Endothelial cell of umbilical vein (primary cell): ENCODE data around the gene HSPB8. TPM values are rescaled to one million over a fixed set of nuclear protein-coding genes. Genes with fewer than 3 reads are reported as not detected.

ENCODE experiments used
- BruUV-seq: library from RNA; stranded (reverse); fragments of 400-500 nt; replicated peaks from 2 replicates; lab custom pipeline; 2021; lab: Mats Ljungman, UMichigan
- CTCF ChIA-PET: fragments of 300-600, 350-600 bp; sonication (Branson Sonifier 250); formaldehyde crosslinking; loops from one replicate; lab custom pipeline; 2021; ENCODE audit warnings: antibody characterized with exemption, inconsistent platforms; lab: Charles Lee
- POLR2A ChIA-PET: fragments of 300-600, 350-600 bp; sonication (Branson Sonifier 250); formaldehyde crosslinking; loops from one replicate; lab custom pipeline; 2021; ENCODE audit warnings: antibody characterized with exemption, inconsistent platforms; lab: Charles Lee
- DNase-seq: peaks from one replicate; pipeline ENCODE4 v3.0.0-alpha.2; 2011; ENCODE audit warnings: low read depth, low spot score
- FAIRE-seq: peaks from 2 replicates; lab custom pipeline; 2011; peaks lifted over from hg19 to GRCh38; lab: Jason Lieb, UNC
- H2AFZ ChIP-seq: 2 replicates; pipeline ENCODE4 v1.6.0; 2012; ENCODE audit warnings: low read depth, low read length, control low read depth, inconsistent platforms
- H3K27ac ChIP-seq: 2 replicates; pipeline ENCODE4 v1.5.1; 2011; ENCODE audit warnings: low read depth, mild to moderate bottlenecking, control low read depth, low read length, moderate library complexity; ENCODE audit not compliant: insufficient read depth
- H3K27me3 ChIP-seq, 2 experiments: 2 replicates each; pipeline versions ENCODE4 v1.6.0 to v1.6.1; 2011; ENCODE audit warnings: low read length in 2 of 2, mixed read lengths in 1 of 2; ENCODE audit not compliant: control insufficient read depth in 2 of 2, insufficient read depth in 2 of 2
- H3K36me3 ChIP-seq, 2 experiments: 2 replicates in 1 of 2; 3 replicates in 1 of 2; pipeline ENCODE4 v1.5.1; 2011; ENCODE audit warnings: low read length in 2 of 2, mild to moderate bottlenecking in 1 of 2, moderate library complexity in 1 of 2; ENCODE audit not compliant: control insufficient read depth in 2 of 2, insufficient read depth in 2 of 2; ENCODE audit errors: extremely low read depth in 1 of 2
- H3K4me1 ChIP-seq: 3 replicates; pipeline ENCODE4 v1.5.1; 2011; ENCODE audit warnings: mild to moderate bottlenecking, low read length; ENCODE audit not compliant: control insufficient read depth, insufficient read depth; ENCODE audit errors: extremely low read depth
- H3K4me2 ChIP-seq: 2 replicates; pipeline ENCODE4 v1.6.1; 2011; ENCODE audit warnings: low read length, control low read depth, mixed read lengths; ENCODE audit not compliant: insufficient read depth
- H3K4me3 ChIP-seq, 3 experiments: fragments of 200-600 bp in 1 of 3; sonication (generic), shearing (Covaris generic) in 1 of 3; replicated peaks in 1 of 3; 2 replicates each; pipeline ENCODE4 v1.5.1; 2011 to 2016; ENCODE audit warnings: control low read depth in 3 of 3, low read length in 3 of 3, mild to moderate bottlenecking in 2 of 3, inconsistent platforms in 1 of 3, low read depth in 1 of 3, moderate library complexity in 1 of 3; ENCODE audit not compliant: insufficient read depth in 1 of 3
- H3K79me2 ChIP-seq: 2 replicates; pipeline ENCODE4 v1.6.0; 2012; ENCODE audit warnings: low read length, inconsistent platforms; ENCODE audit not compliant: control insufficient read depth, insufficient read depth
- H3K9ac ChIP-seq: replicated peaks from 2 replicates; pipeline ENCODE3; 2011; ENCODE audit warnings: low read length, control low read depth; ENCODE audit not compliant: insufficient read depth; ENCODE audit errors: extremely low read depth
- H3K9me1 ChIP-seq: replicated peaks from 3 replicates; pipeline ENCODE4 v1.6.0; 2011; ENCODE audit warnings: mild to moderate bottlenecking, low read length; ENCODE audit not compliant: control insufficient read depth, insufficient read depth; ENCODE audit errors: extremely low read depth
- H3K9me3 ChIP-seq: replicated peaks from 2 replicates; pipeline ENCODE4 v1.5.1; 2012; ENCODE audit warnings: low read length, inconsistent platforms; ENCODE audit not compliant: control insufficient read depth, insufficient read depth
- H4K20me1 ChIP-seq: replicated peaks from 2 replicates; pipeline ENCODE3; 2011; ENCODE audit warnings: mild to moderate bottlenecking, low read length; ENCODE audit not compliant: control insufficient read depth, insufficient read depth; ENCODE audit errors: extremely low read depth
- CTCF ChIP-seq, 2 donors: IDR thresholded peaks; 1 replicate in 1 of 2; 2 replicates in 1 of 2; pipeline ENCODE4 v1.5.1; 2011; ENCODE audit warnings: low read length in 2 of 2, mild to moderate bottlenecking in 2 of 2, moderate library complexity in 2 of 2, control low read depth in 1 of 2, inconsistent platforms in 1 of 2, low read depth in 1 of 2; ENCODE audit not compliant: insufficient read depth in 1 of 2; ENCODE audit errors: extremely low read depth in 1 of 2
- EZH2 ChIP-seq: IDR thresholded peaks from 2 replicates; pipeline ENCODE4 v1.6.1; 2012; ENCODE audit warnings: borderline replicate concordance, low read depth, mild to moderate bottlenecking, moderate library complexity, low read length, inconsistent platforms; ENCODE audit not compliant: severe bottlenecking
- FOS ChIP-seq: IDR thresholded peaks from 2 replicates; pipeline ENCODE4 v1.6.1; 2011; ENCODE audit warnings: mild to moderate bottlenecking, low read length, moderate library complexity, borderline replicate concordance; ENCODE audit not compliant: insufficient read depth
- GATA2 ChIP-seq: IDR thresholded peaks from 2 replicates; pipeline ENCODE4 v1.7.0; 2011; ENCODE audit warnings: low read depth, mild to moderate bottlenecking, moderate library complexity, mixed read lengths, low read length; ENCODE audit not compliant: insufficient read length, insufficient read depth
- JUN ChIP-seq: IDR thresholded peaks from 2 replicates; pipeline ENCODE4 v1.6.1; 2011; ENCODE audit warnings: borderline replicate concordance, low read depth; ENCODE audit not compliant: insufficient read length, insufficient read depth
- MAX ChIP-seq: IDR thresholded peaks from 2 replicates; pipeline ENCODE4 v1.6.1; 2011; ENCODE audit not compliant: insufficient read depth, insufficient read length
- MYC ChIP-seq: IDR thresholded peaks from one replicate; pipeline ENCODE4 v1.6.1; 2011; ENCODE audit warnings: mild to moderate bottlenecking, low read depth, low read length
- POLR2A ChIP-seq: IDR thresholded peaks from 2 replicates; pipeline ENCODE4 v1.6.1; 2012; ENCODE audit warnings: low read depth, mild to moderate bottlenecking, control low read depth, low read length
- POLR2AphosphoS5 ChIP-seq: IDR thresholded peaks from 2 replicates; pipeline ENCODE4 v1.6.1; 2012; ENCODE audit warnings: low read depth, mild to moderate bottlenecking, control low read depth, low read length, moderate library complexity; ENCODE audit not compliant: insufficient read depth
- dilution Hi-C: fragments of 300-500 bp; cut with MboI; formaldehyde crosslinking; loops from one replicate; pipeline ENCODE4 v1.15.0; 2019; ENCODE audit warnings: low sequenced_read_pairs; ENCODE audit not compliant: extremely low pct_ligation_motif_present
- intact Hi-C: fragments of 100-400 bp; cut with micrococcal nuclease; formaldehyde crosslinking; loops from one replicate; pipeline ENCODE4 v1.10.0; 2022
- polyA plus RNA-seq, 4 experiments: library from polyadenylated mRNA; depleted of rRNA in 3 of 4; stranded (reverse) in 3 of 4; unstranded in 1 of 4; fragments of >200 nt; gene quantifications; 2 replicates each; pipeline versions ENCODE4 v1.2.1 to v1.2.3, GENCODE V29; 2011 to 2012; ENCODE audit warnings: missing spikeins in 1 of 4
- total RNA-seq: library from RNA; stranded (reverse); gene quantifications from 2 replicates; pipeline ENCODE4 v1.2.3, GENCODE V29; 2021

Gene HSPB8
- total and polyA plus RNA-seq, 2 donors (not counting 3 experiments of a cell fraction or from before 2014, with no cell fraction given): 10.8 to 14.7 TPM

- Histone ChIP-seq H3K4me1 (no peaks in the 10 kb centered on the region), H3K9me3 (no peaks in the 10 kb centered on the region), H3K36me3 (no peaks in the 10 kb centered on the region), H3K79me2 (no peaks in the 10 kb centered on the region), H3K9me1 (no peaks in the 10 kb centered on the region), H3K4me2 (peak overlapping the region; percentile 37), H3K27ac (no peak overlapping the region), H3K27me3 (no peaks in the 10 kb centered on the region), H4K20me1 (no peaks in the 10 kb centered on the region), H3K9ac (no peak overlapping the region), H3K4me3 (peak overlapping the region in 2 of 3 experiments; percentile 19 to 38), H2AFZ (peak overlapping the region; percentile 49)
- CTCF ChIA-PET: interaction anchor here (0.6 kb wide), 1 partner anchor 214 kb away, joined by 4 read pairs; no protein-coding TSS in a partner anchor
- no TSS peak for BruUV-seq
- DNase-seq (peak; percentile 73), FAIRE-seq (peak; percentile 15)
- POLR2A ChIA-PET: no interaction called here
- intact Hi-C loops: no loop called here
- TF ChIP-seq MAX (no peak), POLR2AphosphoS5 (no peak), FOS (no peak)
- dilution Hi-C loops: no loop called here
Measured at GRCh38 chr12:119229837-119230236, 51.1 kb downstream of the HSPB8 start.

GRCh38 chr12:119230807-119231206 lies 52.1 kb downstream of the HSPB8 start:
- BruUV-seq: no TSS peak
- no peaks in the 10 kb centered on the region for H3K79me2 ChIP-seq
- H3K9ac ChIP-seq: no peak overlapping the region
- H3K27ac ChIP-seq: no peak overlapping the region
- H4K20me1 ChIP-seq: no peaks in the 10 kb centered on the region
- no peak overlapping the region for H2AFZ ChIP-seq
- H3K4me2 ChIP-seq: no peak overlapping the region
- no peaks in the 10 kb centered on the region for H3K27me3 ChIP-seq
- TF ChIP-seq MYC: no peak
- no peak for TF ChIP-seq FOS
- no peak for TF ChIP-seq CTCF (IDR thresholded peaks at IDR 0.05; ENCODE audit: extremely low read depth in 1 of 2, insufficient read depth in 1 of 2, low read depth in 1 of 2, low read length in 2 of 2)
- no peak for TF ChIP-seq JUN
- TF ChIP-seq POLR2A: no peak
- TF ChIP-seq MAX: no peak
- TF ChIP-seq EZH2: no peak
- no peak for TF ChIP-seq POLR2AphosphoS5
- no peak for TF ChIP-seq GATA2
- no peaks in the 10 kb centered on the region for H3K36me3 ChIP-seq
- no peaks in the 10 kb centered on the region for H3K9me3 ChIP-seq
- CTCF ChIA-PET: no interaction called here
- H3K9me1 ChIP-seq: no peaks in the 10 kb centered on the region
- no peak overlapping the region for H3K4me3 ChIP-seq
- DNase-seq: no peak
- POLR2A ChIA-PET: no interaction called here
- FAIRE-seq: no peak
- intact Hi-C loops: no loop called here
- dilution Hi-C loops: no loop called here
- H3K4me1 ChIP-seq: no peaks in the 10 kb centered on the region
